CD4-positive, CD25-positive, alpha-beta regulatory T cell (primary cell): ENCODE data around the gene ALK. TPM values are rescaled to one million over a fixed set of nuclear protein-coding genes. Genes with fewer than 3 reads are reported as not detected.

Experiments used
- ATAC-seq, 2 donors: fragments of 150-1000 bp; cut with Tn5 transposase; one replicate each; pipeline ENCODE4 v1.10.0; 2021; ENCODE audit warnings: low read depth in 2 of 2, moderate number of reproducible peaks in 2 of 2, moderate library complexity in 1 of 2
- DNase-seq, 3 donors: peaks; one replicate each; pipeline versions ENCODE4 v3.0.0 to v3.0.0-alpha.2; 2012 to 2022; ENCODE audit warnings: mixed read lengths in 1 of 3
- H3K27ac ChIP-seq: one replicate; pipeline ENCODE4 v1.7.0; 2013; ENCODE audit warnings: mild to moderate bottlenecking, low read length; ENCODE audit not compliant: insufficient read depth, poor library complexity, severe bottlenecking
- H3K27me3 ChIP-seq: one replicate; pipeline ENCODE4 v1.7.0; 2013; ENCODE audit warnings: low read length; ENCODE audit not compliant: control insufficient read depth, insufficient read depth
- H3K36me3 ChIP-seq: one replicate; pipeline ENCODE4 v1.7.0; 2013; ENCODE audit warnings: mild to moderate bottlenecking, low read length, moderate library complexity; ENCODE audit not compliant: control insufficient read depth, insufficient read depth
- H3K4me1 ChIP-seq: 2 replicates; pipeline ENCODE4 v1.7.0; 2013; ENCODE audit warnings: mild to moderate bottlenecking, low read length; ENCODE audit not compliant: insufficient read depth, control insufficient read depth, poor library complexity, severe bottlenecking
- H3K4me3 ChIP-seq: one replicate; pipeline ENCODE4 v1.7.0; 2013; ENCODE audit warnings: low read depth, mild to moderate bottlenecking, low read length, moderate library complexity
- H3K9me3 ChIP-seq, 2 experiments: 1 replicate in 1 of 2; 2 replicates in 1 of 2; pipeline ENCODE4 v1.7.0; 2013; ENCODE audit warnings: low read length in 2 of 2, mild to moderate bottlenecking in 1 of 2, moderate library complexity in 1 of 2; ENCODE audit not compliant: control insufficient read depth in 2 of 2
- H3K27ac Mint-ChIP-seq, 3 donors: one replicate each; pipeline ENCODE4 v1.8.0; 2020 to 2022; ENCODE audit warnings: mild to moderate bottlenecking in 3 of 3, mixed read lengths in 3 of 3, moderate library complexity in 2 of 3
- H3K27me3 Mint-ChIP-seq: one replicate; pipeline ENCODE4 v1.8.0; 2022; ENCODE audit warnings: mild to moderate bottlenecking, mixed read lengths
- H3K36me3 Mint-ChIP-seq: one replicate; pipeline ENCODE4 v1.8.0; 2020; ENCODE audit warnings: mixed read lengths
- H3K4me1 Mint-ChIP-seq, 4 donors: one replicate each; pipeline ENCODE4 v1.8.0; 2020 to 2022; ENCODE audit warnings: mixed read lengths in 4 of 4, mild to moderate bottlenecking in 1 of 4
- H3K4me3 Mint-ChIP-seq, 4 donors: one replicate each; pipeline ENCODE4 v1.8.0; 2020 to 2022; ENCODE audit warnings: mild to moderate bottlenecking in 4 of 4, mixed read lengths in 4 of 4, moderate library complexity in 3 of 4
- H3K9me3 Mint-ChIP-seq, 7 donors: one replicate each; pipeline ENCODE4 v1.8.0; 2020 to 2022; ENCODE audit warnings: mixed read lengths in 7 of 7, mild to moderate bottlenecking in 3 of 7, moderate library complexity in 2 of 7
- polyA plus RNA-seq, 4 donors: library from polyadenylated mRNA; unstranded; fragments of 300-500 nt; fragmentation: Illumina TruSeq; gene quantifications; one replicate each; pipeline ENCODE4 v1.2.3, GENCODE V29; 2021
- total RNA-seq: library from RNA; stranded (reverse); gene quantifications from one replicate; pipeline ENCODE4 v1.2.3, GENCODE V29; 2022

ALK gene
- total and polyA plus RNA-seq, 5 donors from 2014 or later: not detected

GRCh38 chr2:29879456-29879855 lies 41.9 kb downstream of the ALK start:
- Histone ChIP-seq H3K4me3 (no peak overlapping the region), H3K27ac (no peak overlapping the region), H3K9me3 (no peaks in the 10 kb centered on the region), H3K27me3 (peaks cover 2% of the 10 kb centered on the region), H3K36me3 (no peaks in the 10 kb centered on the region), H3K4me1 (no peaks in the 10 kb centered on the region)
- DNase-seq (no peak), ATAC-seq (no peak)
- Mint-ChIP-seq H3K4me3 (no peak overlapping the region), H3K4me1 (no peaks in the 10 kb centered on the region), H3K27ac (no peak overlapping the region), H3K36me3 (no peaks in the 10 kb centered on the region), H3K27me3 (peaks cover 10% of the 10 kb centered on the region), H3K9me3 (peaks cover 0 to 7% (median 0%) of the 10 kb centered on the region in 7 donors)

DNA sequence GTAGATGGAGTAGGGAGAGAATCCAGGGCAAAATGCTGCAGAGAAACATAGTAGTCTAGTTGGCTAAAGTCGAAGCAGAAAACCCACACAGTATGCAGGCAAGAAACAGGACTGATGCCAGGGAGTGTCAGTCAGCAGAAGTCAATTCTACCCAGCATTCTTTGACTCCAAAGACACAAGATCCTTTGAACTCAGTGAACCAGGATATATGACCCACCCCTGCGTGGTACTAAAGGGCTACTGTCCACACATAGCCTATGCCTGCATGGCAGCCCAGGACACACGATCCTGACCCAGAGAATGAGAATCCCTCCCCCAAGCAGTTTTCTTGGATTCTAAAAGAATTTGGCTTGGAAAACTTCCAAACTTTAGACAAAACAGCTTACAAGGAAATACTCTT lies 42.5 kb downstream of the ALK start:
- Histone ChIP-seq H3K36me3 (no peaks in the 10 kb centered on the region), H3K9me3 (no peaks in the 10 kb centered on the region), H3K4me3 (no peak overlapping the region), H3K27me3 (peaks cover 2% of the 10 kb centered on the region), H3K27ac (no peak overlapping the region), H3K4me1 (no peaks in the 10 kb centered on the region)
- Mint-ChIP-seq H3K4me3 (no peak overlapping the region), H3K9me3 (peaks cover 0 to 7% (median 0%) of the 10 kb centered on the region in 7 donors), H3K36me3 (no peaks in the 10 kb centered on the region), H3K4me1 (no peaks in the 10 kb centered on the region), H3K27me3 (peaks cover 10% of the 10 kb centered on the region), H3K27ac (peak overlapping the region in 1 of 3 donors; percentile 33)
- DNase-seq: no peak
- no peak for ATAC-seq

- Histone ChIP-seq H3K27ac (no peak overlapping the region), H3K27me3 (peaks cover 2% of the 10 kb centered on the region), H3K36me3 (no peaks in the 10 kb centered on the region), H3K9me3 (no peaks in the 10 kb centered on the region), H3K4me3 (no peak overlapping the region), H3K4me1 (no peaks in the 10 kb centered on the region)
- peaks cover 0 to 4% (median 0%) of the 10 kb centered on the region in 7 donors for H3K9me3 Mint-ChIP-seq
- no peaks in the 10 kb centered on the region for H3K4me1 Mint-ChIP-seq
- H3K27me3 Mint-ChIP-seq: peaks cover 5% of the 10 kb centered on the region
- no peak overlapping the region for H3K27ac Mint-ChIP-seq
- no peak for ATAC-seq
- H3K36me3 Mint-ChIP-seq: no peaks in the 10 kb centered on the region
- no peak overlapping the region for H3K4me3 Mint-ChIP-seq
- DNase-seq: no peak
Observed at GRCh38 chr2:29876374-29876773, 45.0 kb downstream of the ALK start.

- ATAC-seq: no peak
- Histone ChIP-seq H3K27me3 (no peaks in the 10 kb centered on the region), H3K4me3 (no peak overlapping the region), H3K27ac (no peak overlapping the region), H3K9me3 (no peaks in the 10 kb centered on the region), H3K36me3 (no peaks in the 10 kb centered on the region), H3K4me1 (no peaks in the 10 kb centered on the region)
- no peaks in the 10 kb centered on the region for H3K36me3 Mint-ChIP-seq
- peaks cover 0 to 4% (median 0%) of the 10 kb centered on the region in 7 donors for H3K9me3 Mint-ChIP-seq
- no peak overlapping the region for H3K27ac Mint-ChIP-seq
- H3K4me1 Mint-ChIP-seq: no peaks in the 10 kb centered on the region
- no peak for DNase-seq
- H3K27me3 Mint-ChIP-seq: no peaks in the 10 kb centered on the region
- H3K4me3 Mint-ChIP-seq: no peak overlapping the region
Observed at GRCh38 chr2:29874745-29875144, 46.6 kb downstream of the ALK start.

- Mint-ChIP-seq H3K36me3 (no peaks in the 10 kb centered on the region), H3K27me3 (no peaks in the 10 kb centered on the region), H3K4me1 (no peaks in the 10 kb centered on the region), H3K9me3 (peaks cover 0 to 3% (median 0%) of the 10 kb centered on the region in 7 donors), H3K27ac (no peak overlapping the region), H3K4me3 (no peak overlapping the region)
- Histone ChIP-seq H3K27me3 (no peaks in the 10 kb centered on the region), H3K4me1 (no peaks in the 10 kb centered on the region), H3K36me3 (no peaks in the 10 kb centered on the region), H3K9me3 (no peaks in the 10 kb centered on the region), H3K27ac (no peak overlapping the region), H3K4me3 (no peak overlapping the region)
- ATAC-seq: no peak
- DNase-seq: no peak
Observed at GRCh38 chr2:29872870-29873269, 48.5 kb downstream of the ALK start.

- H3K9me3 Mint-ChIP-seq: peaks cover 0 to 6% (median 0%) of the 10 kb centered on the region in 7 donors
- H3K4me3 ChIP-seq: no peak overlapping the region
Observed at GRCh38 chr2:29871541-29871940, 49.8 kb downstream of the ALK start.

GRCh38 chr2:29865512-29865911 lies 55.9 kb downstream of the ALK start:
- no peaks in the 10 kb centered on the region for H3K4me1 Mint-ChIP-seq
- H3K27me3 Mint-ChIP-seq: peaks cover 6% of the 10 kb centered on the region
- Histone ChIP-seq H3K4me1 (no peaks in the 10 kb centered on the region), H3K4me3 (no peak overlapping the region), H3K27me3 (peaks cover 2% of the 10 kb centered on the region), H3K27ac (no peak overlapping the region), H3K36me3 (no peaks in the 10 kb centered on the region), H3K9me3 (no peaks in the 10 kb centered on the region)
- no peak overlapping the region for H3K27ac Mint-ChIP-seq
- no peak for ATAC-seq
- no peak for DNase-seq
- peaks cover 0 to 5% (median 0%) of the 10 kb centered on the region in 7 donors for H3K9me3 Mint-ChIP-seq
- H3K4me3 Mint-ChIP-seq: no peak overlapping the region
- no peaks in the 10 kb centered on the region for H3K36me3 Mint-ChIP-seq

More at GRCh38 chr2:29871541-29871940, 49.8 kb downstream of the ALK start:
- ATAC-seq: no peak
- H3K4me3 Mint-ChIP-seq: no peak overlapping the region
- Histone ChIP-seq H3K9me3 (no peaks in the 10 kb centered on the region), H3K27me3 (no peaks in the 10 kb centered on the region), H3K27ac (no peak overlapping the region), H3K4me1 (no peaks in the 10 kb centered on the region), H3K36me3 (no peaks in the 10 kb centered on the region)
- no peaks in the 10 kb centered on the region for H3K27me3 Mint-ChIP-seq
- H3K36me3 Mint-ChIP-seq: no peaks in the 10 kb centered on the region
- DNase-seq: no peak
- H3K4me1 Mint-ChIP-seq: no peaks in the 10 kb centered on the region
- no peak overlapping the region for H3K27ac Mint-ChIP-seq

GRCh38 chr2:29864988-29865387 lies 56.4 kb downstream of the ALK start:
- no peak overlapping the region for H3K4me3 Mint-ChIP-seq

More at GRCh38 chr2:29864988-29865387, 56.4 kb downstream of the ALK start:
- no peaks in the 10 kb centered on the region for H3K36me3 Mint-ChIP-seq
- Histone ChIP-seq H3K9me3 (no peaks in the 10 kb centered on the region), H3K4me3 (no peak overlapping the region), H3K27me3 (peaks cover 2% of the 10 kb centered on the region), H3K27ac (no peak overlapping the region), H3K36me3 (no peaks in the 10 kb centered on the region), H3K4me1 (no peaks in the 10 kb centered on the region)
- peaks cover 0 to 5% (median 0%) of the 10 kb centered on the region in 7 donors for H3K9me3 Mint-ChIP-seq
- ATAC-seq (no peak), DNase-seq (no peak)
- H3K4me1 Mint-ChIP-seq: no peaks in the 10 kb centered on the region
- H3K27ac Mint-ChIP-seq: no peak overlapping the region
- peaks cover 9% of the 10 kb centered on the region for H3K27me3 Mint-ChIP-seq
